ENCODE results near the gene ANK3. TPM values are rescaled to one million over a fixed set of nuclear protein-coding genes. Genes with fewer than 3 reads are reported as not detected.

Gene ANK3
- total and polyA plus RNA-seq, 2 experiments from 2014 or later, result 46.5 to 85.2 TPM

GRCh38 chr10:60238759-60239100 lies 150.9 kb downstream of the ANK3 start:
- ATAC-seq, result no peak
- H4K20me1 ChIP-seq (replicated peaks; ENCODE audit: insufficient read depth), result no peaks in the 10 kb centered on the region
- peak overlapping the region; percentile 33; the same call in 1 of the 2 replicates for H2AFZ ChIP-seq
- Mint-ChIP-seq H3K27ac (no peak overlapping the region; the same call in 1 of the 2 replicates), H3K4me3 (no peak overlapping the region), H3K36me3 (ENCODE audit: low read depth) (no peaks in the 10 kb centered on the region), H3K4me1 (peaks cover 7% of the 10 kb centered on the region), H3K27me3 (ENCODE audit: insufficient read depth, low read depth, poor library complexity) (no peaks in the 10 kb centered on the region), H3K9me3 (no peaks in the 10 kb centered on the region)
- H3K9me2 ChIP-seq (ENCODE audit: insufficient read depth), result 0 out of 2 replicates have a peak, but pooled peaks cover 2% of the 10 kb centered on the region
- H3F3A ChIP-seq (replicated peaks; ENCODE audit: low read depth), result no peaks in the 10 kb centered on the region; the same call in 1 of the 2 replicates
- DNase-seq (ENCODE audit: low spot score), result no peak
- TF ChIP-seq CREB1 (CRISPR knock-in tag; IDR thresholded peaks at IDR 0.05; ENCODE audit: low read depth) (no peak), STAT1 (IDR thresholded peaks at IDR 0.05; ENCODE audit: unreplicated experiment) (no peak), POLR2AphosphoS5 (IDR thresholded peaks at IDR 0.05; ENCODE audit: low read depth) (no peak), ETS1 (IDR thresholded peaks at IDR 0.05) (no peak), ZNF462 (CRISPR knock-in tag; IDR thresholded peaks at IDR 0.05) (no peak), EZH2 (IDR thresholded peaks at IDR 0.05; ENCODE audit: low read depth, unreplicated experiment) (no peak), CTCF (conservative IDR thresholded peaks at IDR 0.05; ENCODE audit: low read depth in 2 of 2) (no peak), ZNF331 (CRISPR knock-in tag; IDR thresholded peaks at IDR 0.05; ENCODE audit: low read depth) (no peak)
- no peak overlapping the region for H3K4me3 ChIP-seq
- H3K4me1 ChIP-seq (ENCODE audit: insufficient read depth), result no peaks in the 10 kb centered on the region; the same call in 1 of the 2 replicates
- H3K36me3 ChIP-seq (ENCODE audit: insufficient read depth), result no peaks in the 10 kb centered on the region
- no peaks in the 10 kb centered on the region for H3K79me2 ChIP-seq (replicated peaks; ENCODE audit: insufficient read depth)
- no peaks in the 10 kb centered on the region for H3K27me3 ChIP-seq (ENCODE audit: insufficient read depth)
- H3K27ac ChIP-seq (ENCODE audit: low read depth), result peak overlapping the region; percentile 63
- H3K4me2 ChIP-seq, result no peak overlapping the region

All from GM23338 (cell line).